Activated CD4-positive, CD25-positive, alpha-beta regulatory T cell treated with anti-CD3 and anti-CD28 coated beads, Interleukin-2, amount 50 U/mL, for 72 hours (primary cell): ENCODE measurements around the gene TCAF2.
"Not testable (repeated sequence)": the region's sequence is repeated elsewhere in the genome, so short reads cannot be mapped to it uniquely, and the experiment has no call there.

Experiments
- DNase-seq: peaks from one replicate; pipeline ENCODE4 v3.0.0; 2021

The TCAF2 gene

DNA sequence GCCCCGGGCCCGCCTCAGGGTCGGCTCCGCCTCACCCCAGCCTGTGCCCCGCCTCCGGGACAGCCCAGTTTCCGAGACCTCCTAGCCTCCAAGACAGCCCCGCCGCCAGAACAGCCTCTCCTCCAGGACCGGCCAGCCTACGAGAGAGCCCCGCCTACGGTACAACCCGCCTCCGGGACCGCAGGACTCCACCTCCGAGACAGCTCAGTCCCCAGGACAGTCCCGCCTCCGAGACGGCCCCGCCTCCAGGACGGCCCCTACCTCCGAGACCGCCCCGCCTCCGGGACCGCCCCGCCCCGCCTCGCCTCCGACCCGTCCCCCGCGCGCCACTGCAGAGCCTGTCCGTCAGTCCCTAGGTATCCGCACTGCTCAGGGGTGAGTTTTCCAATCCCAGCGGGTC is at the start of gene TCAF2:
TSS of gene TCAF2 (plus strand) at position 329 of the 400 bp plus-strand sequence.
- DNase-seq, result not testable (repeated sequence)

DNA sequence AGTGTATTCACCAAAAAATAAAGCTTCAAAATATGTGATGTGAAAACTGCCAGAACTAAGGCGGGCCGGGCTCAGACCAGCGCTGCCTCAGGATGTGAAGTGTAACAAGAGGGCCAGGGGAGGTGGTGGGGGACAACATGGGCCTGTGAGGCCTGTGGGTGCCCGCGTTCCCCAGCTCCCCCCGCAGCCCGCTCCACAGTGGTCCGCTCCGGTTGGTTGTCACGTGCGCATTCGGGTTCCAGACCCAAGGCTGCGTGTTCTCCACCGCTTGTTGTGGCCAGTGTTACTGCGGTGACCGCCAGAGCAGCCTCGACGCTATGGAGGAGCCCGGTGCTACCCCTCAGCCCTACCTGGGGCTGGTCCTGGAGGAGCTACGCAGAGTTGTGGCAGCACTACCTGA is 49.3 kb upstream of the TCAF2 start, which contains the start of gene CTAGE15:
TSS of gene CTAGE15 (plus strand) at position 301 of the 400 bp plus-strand sequence. CDS start at position 318, 17 bp downstream.
- DNase-seq, result not testable (repeated sequence)

DNA sequence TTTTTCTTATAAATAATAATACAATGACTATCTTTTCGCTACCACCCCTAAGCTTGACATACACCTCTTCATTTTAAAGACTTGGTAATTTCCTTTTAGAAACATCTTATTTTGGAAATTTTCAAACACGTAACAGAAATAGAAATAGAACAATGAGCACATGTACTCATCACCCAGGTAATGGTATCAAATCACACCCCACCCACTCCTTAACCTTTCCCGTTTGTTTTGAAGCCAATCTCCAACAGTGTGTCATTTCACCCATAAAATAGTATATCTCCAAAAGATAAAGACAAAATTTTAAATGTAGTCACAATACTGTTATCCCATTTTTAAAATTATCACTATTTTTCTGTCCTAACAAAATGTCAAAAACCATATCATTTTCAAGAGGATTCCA is 32.6 kb upstream of the TCAF2 start:
- DNase-seq, result not testable (repeated sequence)

DNA sequence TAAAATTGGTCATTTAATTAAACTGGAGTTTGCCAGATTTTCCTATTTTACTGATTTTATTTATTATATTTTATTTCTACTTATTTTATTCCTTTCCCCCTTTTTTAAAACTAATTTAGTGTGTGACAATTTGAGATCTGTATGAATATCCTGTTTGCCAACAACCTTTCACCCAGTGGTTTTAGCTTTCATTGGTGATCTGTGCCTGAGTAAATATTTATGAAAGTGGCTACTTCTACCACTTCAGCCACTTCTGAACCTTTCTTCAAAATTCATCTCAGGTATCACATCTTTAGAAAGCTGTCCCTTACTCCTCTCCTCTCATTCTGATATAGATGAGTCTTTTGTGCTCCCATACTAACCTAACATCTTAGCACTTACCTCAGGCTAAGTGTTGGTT is 30.9 kb upstream of the TCAF2 start:
- DNase-seq, result not testable (repeated sequence)

DNA sequence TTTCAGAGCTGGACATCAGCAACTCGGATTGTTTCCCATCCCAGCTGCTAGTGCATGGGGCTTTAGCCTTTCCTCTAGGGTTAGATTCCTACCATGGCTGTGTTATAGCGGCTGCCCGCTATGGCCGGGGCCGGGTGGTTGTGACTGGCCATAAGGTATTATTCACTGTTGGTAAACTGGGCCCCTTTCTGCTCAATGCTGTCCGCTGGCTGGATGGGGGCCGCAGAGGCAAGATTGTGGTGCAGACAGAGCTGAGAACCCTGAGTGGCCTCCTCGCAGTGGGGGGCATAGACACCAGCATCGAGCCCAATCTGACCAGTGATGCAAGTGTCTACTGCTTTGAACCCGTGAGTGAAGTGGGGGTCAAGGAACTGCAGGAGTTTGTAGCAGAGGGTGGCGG is 22.7 kb upstream of the TCAF2 start:
- not testable (repeated sequence) for DNase-seq

DNA sequence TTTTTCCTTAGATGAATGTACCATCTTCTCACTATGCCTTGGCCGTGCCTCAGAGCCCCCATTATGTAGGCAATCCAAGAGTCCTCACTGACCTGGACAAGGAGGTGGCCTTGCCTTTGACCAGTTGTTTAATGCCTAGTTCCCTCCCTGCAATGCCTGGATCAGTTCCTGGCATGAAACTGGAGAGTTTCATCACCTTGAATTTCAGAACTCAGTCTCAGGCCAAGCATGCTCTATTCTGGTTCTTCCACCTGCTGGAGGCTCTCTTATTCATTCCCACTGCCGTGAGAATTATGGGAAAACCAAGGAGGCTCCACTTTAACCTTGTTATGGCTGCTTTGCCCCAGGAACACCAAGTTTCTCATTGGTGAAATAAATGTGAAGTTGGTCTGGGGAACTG is 17.2 kb upstream of the TCAF2 start:
- not testable (repeated sequence) for DNase-seq

DNA sequence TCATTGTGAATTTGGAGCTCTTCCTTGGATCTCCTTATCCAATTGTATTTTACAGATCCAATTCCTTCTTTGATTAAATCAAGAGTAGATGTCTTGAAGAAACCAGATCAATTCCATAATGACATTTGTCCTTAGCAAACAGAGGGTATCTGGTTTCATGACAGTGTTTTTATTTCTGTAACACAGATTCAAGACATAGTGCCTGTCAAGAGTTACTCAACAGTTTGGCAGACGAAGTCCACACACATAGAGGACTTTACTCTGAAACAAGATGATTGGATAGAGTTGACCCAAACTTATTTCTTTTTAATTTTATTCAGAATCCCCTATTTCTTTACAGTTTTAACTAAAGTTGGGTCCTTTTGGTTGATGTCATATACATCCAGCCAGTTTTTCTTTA is 14.7 kb upstream of the TCAF2 start:
- not testable (repeated sequence) for DNase-seq

DNA sequence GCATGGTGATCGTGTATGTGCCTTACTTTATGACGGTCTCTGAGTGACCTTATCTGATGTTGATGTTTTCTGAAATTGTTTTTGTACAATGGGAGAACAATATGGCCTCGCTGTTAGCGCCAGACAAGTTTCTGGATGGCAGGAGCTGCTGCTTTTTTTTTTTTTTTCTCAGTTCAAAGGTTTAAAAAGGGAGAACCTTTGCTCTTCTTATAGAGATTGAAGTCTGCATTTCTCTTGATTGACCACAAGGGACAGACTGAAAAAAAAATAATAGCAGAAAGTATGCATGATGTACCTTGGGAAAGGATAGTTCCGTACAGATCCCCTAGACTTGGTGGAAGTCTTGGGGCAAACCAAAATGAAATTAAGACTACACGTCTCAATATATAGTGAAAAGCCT is 5.2 kb upstream of the TCAF2 start:
- DNase-seq, result not testable (repeated sequence)

DNA sequence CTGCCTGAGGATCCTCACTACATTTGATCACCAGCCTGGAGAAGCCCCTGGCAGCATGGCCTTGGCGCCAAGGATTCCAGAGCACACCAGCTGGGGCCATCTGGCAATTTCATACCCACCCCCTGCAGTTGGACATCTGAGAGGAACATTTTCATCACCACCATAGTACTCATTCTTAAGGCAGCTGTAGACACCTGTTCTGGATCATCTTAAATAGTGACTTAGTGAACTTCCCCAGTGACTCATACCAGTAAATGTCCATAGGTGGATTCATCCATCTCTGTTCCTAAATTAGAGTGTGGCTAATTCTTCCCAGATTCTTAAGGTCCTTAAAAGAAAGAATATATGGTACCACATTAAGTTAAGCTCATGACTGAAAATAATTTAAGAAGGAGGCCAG is 3.6 kb upstream of the TCAF2 start:
- not testable (repeated sequence) for DNase-seq

DNA sequence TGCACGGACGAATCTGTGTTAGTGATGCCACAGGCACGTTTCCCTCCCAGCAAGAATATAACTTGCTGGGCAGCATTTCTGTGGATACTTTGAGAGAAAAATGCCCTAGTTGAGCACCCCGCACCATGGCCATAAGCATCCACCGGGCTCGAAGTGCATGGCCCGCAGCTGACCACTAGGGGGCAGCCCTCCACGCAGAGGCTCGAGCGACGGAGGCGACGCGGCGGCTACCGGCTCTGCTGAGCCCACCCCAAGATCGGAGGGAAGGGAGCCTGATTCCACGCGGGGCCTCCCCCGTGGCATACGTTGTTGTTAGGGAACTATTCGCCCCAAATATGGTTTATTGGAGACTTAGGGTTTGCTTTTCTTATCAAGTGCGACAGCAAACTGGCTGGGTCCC is 716 bp upstream of the TCAF2 start:
- DNase-seq, result not testable (repeated sequence)

DNA sequence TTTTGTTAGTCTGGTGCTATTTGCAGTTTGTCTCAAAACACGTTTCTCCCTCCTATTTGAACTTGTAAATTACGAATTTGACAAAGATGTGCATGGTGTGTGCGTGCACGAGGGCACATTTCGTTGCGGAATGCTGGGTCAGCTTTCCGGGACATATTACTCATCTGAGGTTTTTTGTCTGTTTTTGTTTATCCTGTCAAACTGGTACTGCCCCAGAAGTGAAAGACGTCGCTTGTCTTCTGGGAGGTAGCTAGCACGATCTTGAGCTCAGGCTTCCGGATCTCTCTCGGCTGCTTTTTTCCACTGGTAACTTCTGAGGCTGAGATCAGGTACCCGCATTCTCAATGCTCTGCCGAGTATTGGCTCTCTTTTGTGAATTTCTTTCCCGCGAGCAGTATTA is 401 bp downstream of the TCAF2 start:
- DNase-seq, result not testable (repeated sequence)

DNA sequence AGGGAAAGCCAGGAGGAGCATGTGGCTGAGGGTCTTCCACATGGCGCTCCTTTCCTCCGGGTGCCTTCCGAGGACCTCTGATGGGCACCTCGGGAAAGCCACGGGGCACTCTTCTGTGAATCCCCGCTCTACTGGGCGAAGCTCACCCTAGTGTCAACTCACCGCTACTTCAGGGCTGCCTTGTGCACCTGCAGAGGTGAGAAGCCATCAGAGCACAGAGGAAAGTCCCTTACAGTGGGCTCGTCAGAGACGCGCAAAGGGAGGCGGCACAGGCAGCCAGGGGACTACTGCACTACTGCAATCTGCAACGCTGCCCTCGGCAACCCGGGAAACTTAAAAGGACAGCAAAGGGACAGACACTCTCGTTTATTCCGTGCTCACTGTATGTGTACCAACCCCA is 1.4 kb downstream of the TCAF2 start:
- DNase-seq, result not testable (repeated sequence)

DNA sequence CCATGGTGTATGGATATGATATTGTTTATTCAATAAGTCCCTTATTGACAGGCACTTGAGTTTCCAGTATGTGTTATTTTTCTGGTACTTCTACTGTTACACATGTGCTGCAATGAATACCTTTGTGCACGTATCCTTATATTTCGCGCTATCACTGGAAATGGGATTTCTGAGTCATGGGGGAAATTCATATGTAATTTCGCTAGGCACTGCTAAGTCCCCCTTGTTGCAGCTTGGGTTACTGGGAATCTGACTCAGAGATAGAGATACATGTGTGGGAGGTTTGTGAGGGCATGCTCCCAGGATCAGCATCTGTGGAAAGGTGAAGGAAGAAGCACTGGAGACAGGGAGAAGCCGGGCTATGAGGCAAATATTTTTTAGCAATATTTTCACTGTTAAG is 9.9 kb downstream of the TCAF2 start:
- DNase-seq, result not testable (repeated sequence)

DNA sequence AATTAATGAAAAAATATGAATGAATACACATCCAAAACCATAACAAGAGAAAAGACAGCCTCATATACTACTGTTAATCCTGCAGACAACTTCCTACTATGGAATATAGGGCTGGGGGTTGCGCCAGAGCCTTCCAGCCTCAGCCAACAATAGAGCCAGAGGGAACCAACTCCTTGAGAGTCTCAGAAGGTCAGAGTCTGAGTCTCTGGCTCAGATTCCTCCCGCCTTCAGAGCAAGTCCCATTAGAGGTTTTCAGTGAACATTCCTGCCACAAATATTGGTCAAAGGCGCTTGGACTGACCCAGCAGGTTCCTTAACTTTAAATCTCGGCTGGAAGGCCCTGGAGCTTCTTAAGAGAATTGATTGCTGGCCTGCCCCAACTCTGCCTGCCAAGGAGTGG is 11.7 kb downstream of the TCAF2 start:
- DNase-seq, result not testable (repeated sequence)

DNA sequence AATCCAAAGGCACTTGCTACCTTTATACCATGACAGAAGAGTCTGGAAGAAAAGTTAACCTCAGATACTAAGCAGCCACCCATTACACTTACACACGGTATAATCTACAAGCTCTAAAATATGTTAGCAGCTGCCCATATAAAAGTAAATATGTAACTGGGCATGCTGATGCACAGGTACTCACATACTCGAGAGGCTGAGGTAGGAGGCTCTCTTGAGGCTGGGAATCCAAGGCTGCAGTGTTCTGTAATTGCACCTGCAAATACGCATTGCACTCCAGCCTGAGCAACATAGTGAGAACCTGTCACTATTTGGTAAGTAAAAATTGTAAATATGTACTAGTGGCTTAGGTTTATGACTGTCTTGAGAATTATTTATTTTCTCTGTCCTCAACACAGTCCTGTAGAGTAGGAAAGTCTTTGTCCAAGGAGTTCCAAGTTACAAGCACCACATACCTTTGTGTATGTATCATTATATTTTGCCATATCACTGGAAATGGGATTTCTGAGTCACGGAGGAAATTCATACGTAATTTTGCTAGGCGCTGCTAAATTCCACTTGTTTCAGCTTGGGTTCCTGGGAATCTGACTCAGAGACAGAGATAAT is 12.3 kb downstream of the TCAF2 start:
- not testable (repeated sequence) for DNase-seq

DNA sequence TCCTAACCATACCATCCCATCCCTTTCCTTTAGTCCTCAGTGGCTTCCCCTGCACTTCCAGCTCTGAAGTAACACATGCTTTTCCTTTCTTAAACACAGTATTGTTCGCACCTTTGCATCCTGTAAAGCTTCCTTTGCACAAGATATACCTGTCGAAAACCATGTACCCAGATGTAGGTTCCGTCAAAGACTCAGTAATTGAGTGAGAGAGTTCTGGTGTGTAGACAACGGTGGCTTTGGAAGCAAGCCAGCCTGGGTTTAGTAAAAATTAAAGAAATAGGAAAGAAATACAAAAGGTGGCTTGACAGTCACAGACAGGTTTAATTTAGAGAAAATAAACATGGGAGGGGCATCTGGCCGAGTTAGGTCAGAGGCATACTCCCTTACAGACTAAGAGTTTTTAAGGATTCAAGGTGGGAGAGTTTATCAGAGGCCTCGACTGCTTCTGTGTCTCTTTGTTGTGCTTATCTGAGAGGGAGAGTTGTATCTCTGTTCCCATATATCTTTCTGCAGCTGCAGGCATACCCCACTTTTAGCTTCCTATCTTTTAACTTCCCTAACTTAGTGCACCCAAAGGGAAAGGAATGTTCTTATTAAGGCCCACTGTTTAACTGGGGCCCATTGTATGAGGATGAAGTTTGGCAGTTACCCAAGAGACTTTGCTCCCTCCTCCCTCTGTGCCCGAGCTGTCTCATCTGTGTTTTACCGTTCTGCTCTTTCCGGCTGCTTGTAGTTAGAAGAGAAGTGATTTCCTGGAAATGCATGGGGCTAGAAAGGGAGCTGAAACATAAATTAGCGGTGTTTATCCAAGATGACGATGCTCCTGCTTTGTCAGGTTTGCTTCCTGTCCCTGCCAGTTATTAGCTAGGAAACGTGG is 14.8 kb downstream of the TCAF2 start:
- DNase-seq, result not testable (repeated sequence)

DNA sequence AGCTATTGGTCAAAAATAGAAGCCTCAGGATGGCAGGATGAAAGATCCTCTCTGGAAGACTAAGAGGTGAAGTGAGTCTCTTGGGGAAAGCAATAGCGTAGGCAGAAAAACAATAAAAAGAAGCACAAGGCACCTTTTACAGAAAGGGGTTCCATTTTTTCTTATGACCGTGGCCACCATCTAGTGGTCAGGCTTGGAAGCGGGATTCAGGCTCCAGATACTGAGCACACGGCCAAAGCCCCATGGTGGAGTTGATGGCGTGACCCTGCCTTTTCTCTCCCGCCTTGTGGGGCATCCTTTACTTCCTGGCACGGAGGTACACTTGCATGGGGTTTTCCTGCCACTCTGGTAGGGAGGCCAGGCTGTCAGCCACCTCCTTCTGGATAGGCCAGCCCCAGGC is 18.6 kb downstream of the TCAF2 start:
- not testable (repeated sequence) for DNase-seq

DNA sequence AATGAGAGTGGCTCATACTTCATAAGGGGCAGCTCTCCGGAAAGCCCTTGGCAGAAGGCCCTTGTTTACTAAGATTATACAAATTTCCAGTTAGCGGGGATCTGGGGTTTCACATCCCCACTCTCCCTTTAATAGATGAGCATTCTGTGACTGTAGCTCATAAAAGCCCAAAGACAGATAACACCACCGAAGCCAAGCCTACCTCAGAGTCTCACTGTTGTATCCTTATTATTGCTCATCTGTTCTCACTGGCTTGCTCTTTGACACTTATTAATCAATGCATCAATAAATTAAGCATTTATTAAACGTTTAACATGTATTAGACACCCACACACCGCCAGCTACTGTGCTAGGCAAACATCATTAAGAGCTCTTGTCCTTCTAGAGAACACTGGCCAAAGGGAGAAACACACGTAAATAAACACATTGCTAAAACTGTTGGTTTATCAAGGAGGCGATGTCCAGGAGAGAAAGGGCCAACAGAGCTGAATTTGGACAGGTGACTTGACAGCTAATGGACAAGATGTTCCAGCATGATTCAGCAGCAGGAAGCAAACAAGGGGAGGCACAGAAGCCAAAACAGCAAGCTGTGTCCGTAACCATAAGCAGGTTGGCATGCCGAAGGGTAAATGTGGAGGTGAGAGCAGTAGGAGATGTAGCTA is 19.9 kb downstream of the TCAF2 start:
- DNase-seq, result not testable (repeated sequence)

DNA sequence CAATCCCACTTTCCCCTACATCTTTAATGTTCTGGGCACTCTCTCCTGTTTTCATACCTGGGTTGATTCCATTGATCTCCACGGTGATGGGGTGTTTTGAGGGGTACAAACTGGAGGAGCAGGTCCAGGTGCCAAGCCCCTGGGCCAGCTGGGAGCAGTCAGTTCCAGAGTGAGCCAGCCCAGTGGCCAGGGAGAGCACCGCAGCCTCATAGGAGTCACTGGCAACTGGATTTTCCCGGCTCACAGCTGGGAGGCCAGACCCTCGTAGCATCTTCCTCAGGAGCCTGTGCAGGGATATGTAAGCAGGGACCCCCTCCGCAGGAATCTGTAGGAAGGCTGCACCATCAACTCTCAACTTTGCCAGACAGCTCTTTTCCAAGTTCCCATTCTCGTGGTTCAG is 25.8 kb downstream of the TCAF2 start:
- not testable (repeated sequence) for DNase-seq

DNA sequence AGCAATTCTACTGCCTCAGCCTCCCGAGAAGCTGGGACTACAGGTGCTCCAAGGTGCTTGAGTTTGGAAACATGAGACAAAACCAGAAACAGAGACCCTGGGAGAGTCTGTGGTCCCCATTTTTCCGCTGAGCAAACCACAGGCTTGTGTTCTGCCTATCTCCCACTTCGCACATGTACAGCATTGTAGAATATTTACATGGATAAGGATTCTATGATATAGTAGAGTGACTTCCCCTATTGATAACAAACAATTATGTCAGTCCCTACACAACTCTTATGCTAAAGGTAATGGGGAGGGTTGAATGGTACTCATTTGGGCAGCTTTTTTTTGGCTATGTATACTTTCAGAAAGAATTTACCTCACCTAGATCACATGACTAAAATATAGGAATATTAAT is 29.1 kb downstream of the TCAF2 start:
- not testable (repeated sequence) for DNase-seq

DNA sequence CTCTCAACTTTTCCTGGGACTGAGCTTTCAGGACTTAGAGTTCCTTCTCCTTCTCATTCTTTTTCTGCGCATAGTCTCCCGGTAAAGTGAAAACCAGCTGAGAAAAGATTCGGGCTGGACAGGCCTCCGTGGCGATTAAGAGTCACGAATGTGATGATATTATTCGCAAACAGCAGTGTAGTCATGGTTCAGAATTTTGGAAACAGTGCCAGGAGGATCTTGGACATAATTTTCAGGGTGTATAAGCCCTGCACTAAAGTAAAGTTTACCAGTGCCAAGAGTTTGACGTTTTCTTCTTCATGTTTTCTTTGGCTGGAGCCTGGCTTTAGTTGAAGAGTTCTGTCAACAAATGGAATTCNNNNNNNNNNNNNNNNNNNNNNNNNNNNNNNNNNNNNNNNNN is 29.7 kb downstream of the TCAF2 start:
- DNase-seq, result not testable (repeated sequence)
